Fibroblast of lung (primary cell): Measurements from ENCODE around the gene ARID5A.

Experiments used
- CTCF ChIP-seq, 2 donors: IDR thresholded peaks in 1 of 2; conservative IDR thresholded peaks in 1 of 2; 1 replicate in 1 of 2; 2 replicates in 1 of 2; pipeline ENCODE4 v1.5.1; 2011 to 2012; ENCODE audit warnings: low read length in 2 of 2, control low read depth in 1 of 2, inconsistent platforms in 1 of 2, low read depth in 1 of 2, mild to moderate bottlenecking in 1 of 2
- EZH2 ChIP-seq: IDR thresholded peaks from 2 replicates; pipeline ENCODE4 v1.5.1; 2012; ENCODE audit warnings: low read length, control low read depth, mild to moderate bottlenecking; ENCODE audit errors: missing control alignments

- TF ChIP-seq EZH2 = no peak
- TF ChIP-seq CTCF (conservative IDR thresholded peaks at IDR 0.05 in 1 of 2, IDR thresholded peaks at IDR 0.05 in 1 of 2; ENCODE audit: low read depth in 1 of 2, low read length in 2 of 2) = no peak
Measured at GRCh38 chr2:96558061-96558460, 21.5 kb downstream of the ARID5A start.
